Bone marrow (tissue), 2 donors: Measurements from ENCODE around the gene PDE6C.
A peak's percentile ranks its signal among the peaks of the same experiment; 100 is the strongest.
"Not testable (repeated sequence)": the region's sequence is repeated elsewhere in the genome, so short reads cannot be mapped to it uniquely, and the experiment has no call there.

ENCODE experiments used
- DNase-seq, 2 donors: peaks; one replicate each; lab custom pipeline; 2025; lab: John Stamatoyannopoulos, UW

The PDE6C gene

GRCh38 chr10:93630625-93631557 lies 18.6 kb downstream of the PDE6C start:
- DNase-seq, result no peak

- no peak for DNase-seq
Measured at GRCh38 chr10:93639791-93640190, 27.5 kb downstream of the PDE6C start.

GRCh38 chr10:93652857-93653256 lies 40.5 kb downstream of the PDE6C start:
- DNase-seq, result no peak

GRCh38 chr10:93654201-93654600 lies 41.9 kb downstream of the PDE6C start:
- DNase-seq, result no peak

- no peak for DNase-seq
Measured at GRCh38 chr10:93656155-93656554, 43.8 kb downstream of the PDE6C start.

- DNase-seq, result no peak
Measured at GRCh38 chr10:93657757-93658156, 45.4 kb downstream of the PDE6C start.

GRCh38 chr10:93666030-93666429 lies 53.7 kb downstream of the PDE6C start:
- no peak for DNase-seq

GRCh38 chr10:93667795-93668194 lies 55.5 kb downstream of the PDE6C start:
- DNase-seq, result no peak

GRCh38 chr10:93670372-93670771 lies 58.0 kb downstream of the PDE6C start:
- no peak for DNase-seq

- DNase-seq, result no peak
Measured at GRCh38 chr10:93671042-93671441, 58.7 kb downstream of the PDE6C start.

GRCh38 chr10:93672022-93672678 lies 59.8 kb downstream of the PDE6C start:
- DNase-seq, result no peak

- DNase-seq, result no peak
Measured at GRCh38 chr10:93672890-93673289, 60.6 kb downstream of the PDE6C start.

GRCh38 chr10:93673791-93674190 lies 61.5 kb downstream of the PDE6C start:
- no peak for DNase-seq

- DNase-seq, result no peak
Measured at GRCh38 chr10:93678386-93678785, 66.0 kb downstream of the PDE6C start.

- DNase-seq, result no peak
Measured at GRCh38 chr10:93678805-93679587, 66.7 kb downstream of the PDE6C start.

- no peak for DNase-seq
Measured at GRCh38 chr10:93680412-93681047, 68.2 kb downstream of the PDE6C start.

GRCh38 chr10:93687737-93688136 lies 75.4 kb downstream of the PDE6C start:
- DNase-seq, result no peak

- DNase-seq, result no peak
Measured at GRCh38 chr10:93695740-93696139, 83.4 kb downstream of the PDE6C start.

- DNase-seq, result not testable (repeated sequence)
Measured at GRCh38 chr10:93696582-93696981, 84.2 kb downstream of the PDE6C start.

GRCh38 chr10:93697207-93697606 lies 84.9 kb downstream of the PDE6C start:
- DNase-seq, result no peak

GRCh38 chr10:93701866-93702209 lies 89.5 kb downstream of the PDE6C start:
- DNase-seq, result peak in 1 of 2 donors; percentile 32
